Neuronal stem cell (in vitro differentiated cells): ENCODE data around the gene ACTR1A.

Source experiments
- DNase-seq: peaks from one replicate; pipeline ENCODE4 v3.0.0-alpha.2; 2013; ENCODE audit warnings: low spot score
- H2AFZ ChIP-seq: one replicate; pipeline ENCODE4 v1.6.1; 2013; ENCODE audit warnings: mild to moderate bottlenecking, low read length, inconsistent platforms
- H2AK5ac ChIP-seq: 2 replicates; pipeline ENCODE4 v1.6.1; 2013; ENCODE audit warnings: low read depth, mild to moderate bottlenecking, inconsistent platforms, low read length, moderate library complexity, mixed read lengths
- H2BK120ac ChIP-seq: 2 replicates; pipeline ENCODE4 v1.6.1; 2013; ENCODE audit warnings: low read depth, mild to moderate bottlenecking, inconsistent platforms, low read length, moderate library complexity, mixed read lengths
- H2BK12ac ChIP-seq: one replicate; pipeline ENCODE4 v1.6.1; 2013; ENCODE audit warnings: low read length, inconsistent platforms
- H2BK15ac ChIP-seq: 2 replicates; pipeline ENCODE4 v1.6.1; 2013; ENCODE audit warnings: mild to moderate bottlenecking, low read length, inconsistent platforms, mixed read lengths
- H2BK5ac ChIP-seq: one replicate; pipeline ENCODE4 v1.6.1; 2013; ENCODE audit warnings: inconsistent platforms, mild to moderate bottlenecking, low read length, moderate library complexity
- H3K14ac ChIP-seq: one replicate; pipeline ENCODE4 v1.6.1; 2013; ENCODE audit warnings: low read length, inconsistent platforms
- H3K18ac ChIP-seq: 2 replicates; pipeline ENCODE4 v1.6.1; 2013; ENCODE audit warnings: low read length, inconsistent platforms
- H3K23ac ChIP-seq: 2 replicates; pipeline ENCODE4 v1.6.1; 2013; ENCODE audit warnings: low read depth, mild to moderate bottlenecking, mixed read lengths, low read length, inconsistent platforms; ENCODE audit not compliant: poor library complexity
- H3K27ac ChIP-seq: replicated peaks from 3 replicates; pipeline ENCODE4 v1.5.1; 2013; ENCODE audit warnings: low read length, inconsistent platforms
- H3K27me3 ChIP-seq, 3 experiments: 2 replicates each; pipeline ENCODE4 v1.6.1; 2013; ENCODE audit warnings: low read length in 3 of 3, mild to moderate bottlenecking in 2 of 3, inconsistent platforms in 1 of 3, low read depth in 1 of 3, mixed read lengths in 1 of 3, moderate library complexity in 1 of 3; ENCODE audit not compliant: control insufficient read depth in 3 of 3, insufficient read depth in 3 of 3
- H3K36me3 ChIP-seq, 2 donors: replicated peaks in 1 of 2; 2 replicates each; pipeline ENCODE4 v1.6.1; 2013; ENCODE audit warnings: low read length in 2 of 2; ENCODE audit not compliant: control insufficient read depth in 2 of 2, insufficient read depth in 2 of 2
- H3K4ac ChIP-seq: 2 replicates; pipeline ENCODE4 v1.6.1; 2013; ENCODE audit warnings: inconsistent platforms, mild to moderate bottlenecking, low read length, moderate library complexity
- H3K4me1 ChIP-seq, 2 donors: 1 replicate in 1 of 2; 2 replicates in 1 of 2; pipeline ENCODE4 v1.6.1; 2013; ENCODE audit warnings: low read length in 2 of 2, low read depth in 1 of 2; ENCODE audit not compliant: control insufficient read depth in 2 of 2, insufficient read depth in 1 of 2
- H3K4me2 ChIP-seq: one replicate; pipeline ENCODE4 v1.6.1; 2013; ENCODE audit warnings: mild to moderate bottlenecking, low read length, inconsistent platforms; ENCODE audit not compliant: insufficient read depth, poor library complexity, severe bottlenecking
- H3K4me3 ChIP-seq, 2 donors: 2 replicates each; pipeline ENCODE4 v1.5.1; 2013; ENCODE audit warnings: low read length in 2 of 2, mild to moderate bottlenecking in 2 of 2, inconsistent platforms in 1 of 2, moderate library complexity in 1 of 2
- H3K79me1 ChIP-seq: one replicate; pipeline ENCODE4 v1.6.1; 2013; ENCODE audit warnings: low read depth, mild to moderate bottlenecking, inconsistent platforms, low read length, moderate library complexity
- H3K9ac ChIP-seq: one replicate; pipeline ENCODE4 v1.6.1; 2013; ENCODE audit warnings: mild to moderate bottlenecking, low read depth, low read length, inconsistent platforms; ENCODE audit not compliant: poor library complexity
- H3K9me3 ChIP-seq, 2 donors: replicated peaks in 1 of 2; 2 replicates each; pipeline versions ENCODE3 to v1.6.1; 2013; ENCODE audit warnings: low read length in 2 of 2, mild to moderate bottlenecking in 2 of 2, inconsistent platforms in 1 of 2, low read depth in 1 of 2, mixed read lengths in 1 of 2, moderate library complexity in 1 of 2; ENCODE audit not compliant: control insufficient read depth in 2 of 2, insufficient read depth in 1 of 2
- H4K8ac ChIP-seq: one replicate; pipeline ENCODE4 v1.6.1; 2013; ENCODE audit warnings: low read depth, mild to moderate bottlenecking, inconsistent platforms, low read length, moderate library complexity
- H4K91ac ChIP-seq: one replicate; pipeline ENCODE4 v1.6.1; 2013; ENCODE audit warnings: low read length, low read depth, mild to moderate bottlenecking, inconsistent platforms; ENCODE audit not compliant: poor library complexity
- WGBS, 2 donors: extraction: QIAGEN DNeasy Blood & Tissue Kit; methylation state at CpG; one replicate each; pipeline ENCODE4 v1.1.7; 2013; ENCODE audit warnings: missing lambda C conversion rate in 2 of 2, mixed read lengths in 1 of 2; ENCODE audit not compliant: insufficient read length in 2 of 2, insufficient replicate concordance in 1 of 2; ENCODE audit errors: extremely low coverage in 2 of 2; 5-methylcytosine and 5-hydroxymethylcytosine counted together

The ACTR1A gene

DNA sequence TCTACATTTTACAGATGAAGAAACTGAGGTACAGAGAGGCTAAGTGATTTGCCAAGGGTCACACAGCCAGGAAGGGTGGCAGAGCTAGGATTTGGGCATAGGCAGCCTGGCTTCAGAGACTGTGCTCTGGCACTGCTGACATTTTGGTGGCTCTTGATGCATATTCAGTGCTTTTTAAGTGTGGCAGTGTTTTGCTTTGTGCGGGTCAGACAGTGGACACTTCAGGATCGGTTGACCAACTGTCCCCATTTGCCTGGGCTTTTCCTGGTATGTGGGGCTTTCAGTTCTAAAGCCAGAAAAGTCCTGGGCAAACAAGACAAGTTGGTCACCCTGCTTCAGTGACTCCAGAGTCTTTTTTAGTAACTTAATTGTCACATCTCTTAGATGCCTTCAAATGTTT, 36.3 kb upstream of the ACTR1A start:
- no peak overlapping the region for H3K4ac ChIP-seq
- H3K36me3 ChIP-seq = peaks cover 0 to 7% of the 10 kb centered on the region in 2 donors
- no peak overlapping the region for H4K91ac ChIP-seq
- H3K4me3 ChIP-seq = no peak overlapping the region
- H2AFZ ChIP-seq = no peak overlapping the region
- no peaks in the 10 kb centered on the region for H3K27me3 ChIP-seq
- H3K23ac ChIP-seq = no peak overlapping the region
- H3K4me2 ChIP-seq = no peak overlapping the region
- no CpG with 5 or more reads among the region's 2 CpGs for WGBS, 2 donors
- H3K9me3 ChIP-seq = no peaks in the 10 kb centered on the region
- no peak overlapping the region for H2BK15ac ChIP-seq
- no peak for DNase-seq
- H2AK5ac ChIP-seq = no peak overlapping the region
- no peak overlapping the region for H3K14ac ChIP-seq
- H2BK12ac ChIP-seq = no peak overlapping the region
- no peak overlapping the region for H4K8ac ChIP-seq
- no peak overlapping the region for H3K9ac ChIP-seq
- peaks cover 6% of the 10 kb centered on the region for H3K79me1 ChIP-seq
- H3K4me1 ChIP-seq = no peaks in the 10 kb centered on the region
- H2BK120ac ChIP-seq = no peak overlapping the region
- no peak overlapping the region for H2BK5ac ChIP-seq
- no peak overlapping the region for H3K18ac ChIP-seq
- H3K27ac ChIP-seq = no peak overlapping the region

- H3K18ac ChIP-seq = no peak overlapping the region
- no CpG with 5 or more reads among the region's 2 CpGs for WGBS, 2 donors
These were observed 35.4 kb upstream of the ACTR1A start for GRCh38 chr10:102537948-102538347.

GRCh38 chr10:102537367-102537766, 34.9 kb upstream of the ACTR1A start:
- H3K27ac ChIP-seq = no peak overlapping the region
- H3K4ac ChIP-seq = no peak overlapping the region
- no peak for DNase-seq
- H3K27me3 ChIP-seq = no peaks in the 10 kb centered on the region
- H3K9me3 ChIP-seq = no peaks in the 10 kb centered on the region
- no peak overlapping the region for H2AK5ac ChIP-seq
- no peak overlapping the region for H3K4me3 ChIP-seq
- peaks cover 3% of the 10 kb centered on the region for H3K79me1 ChIP-seq
- H2BK15ac ChIP-seq = no peak overlapping the region
- H2BK120ac ChIP-seq = no peak overlapping the region
- no peaks in the 10 kb centered on the region for H3K4me1 ChIP-seq
- H3K23ac ChIP-seq = no peak overlapping the region
- no peak overlapping the region for H4K8ac ChIP-seq
- no peak overlapping the region for H2BK5ac ChIP-seq
- no peak overlapping the region for H3K18ac ChIP-seq
- H2AFZ ChIP-seq = no peak overlapping the region
- no peak overlapping the region for H3K9ac ChIP-seq
- no peak overlapping the region for H4K91ac ChIP-seq
- H3K4me2 ChIP-seq = no peak overlapping the region
- H3K36me3 ChIP-seq = peaks cover 4 to 7% of the 10 kb centered on the region in 2 donors
- H2BK12ac ChIP-seq = no peak overlapping the region
- no peak overlapping the region for H3K14ac ChIP-seq

More at GRCh38 chr10:102537948-102538347, 35.4 kb upstream of the ACTR1A start:
- Histone ChIP-seq H2AK5ac (no peak overlapping the region), H3K27ac (no peak overlapping the region), H2BK5ac (no peak overlapping the region), H2BK120ac (no peak overlapping the region), H4K91ac (no peak overlapping the region), H4K8ac (no peak overlapping the region), H2BK15ac (no peak overlapping the region), H3K4me1 (no peaks in the 10 kb centered on the region), H3K36me3 (peaks cover 2 to 7% of the 10 kb centered on the region in 2 donors), H3K79me1 (peaks cover 6% of the 10 kb centered on the region), H3K9me3 (no peaks in the 10 kb centered on the region), H2BK12ac (no peak overlapping the region), H3K27me3 (no peaks in the 10 kb centered on the region), H3K4me3 (no peak overlapping the region), H3K4ac (no peak overlapping the region), H3K4me2 (no peak overlapping the region), H3K23ac (no peak overlapping the region), H3K14ac (no peak overlapping the region), H2AFZ (no peak overlapping the region), H3K9ac (no peak overlapping the region)
- no peak for DNase-seq

GRCh38 chr10:102535481-102536147, 33.1 kb upstream of the ACTR1A start:
- no CpG with 5 or more reads among the region's 7 CpGs for WGBS, 2 donors
- Histone ChIP-seq H3K4ac (no peak overlapping the region), H2BK15ac (no peak overlapping the region), H2AK5ac (no peak overlapping the region), H3K4me3 (no peak overlapping the region), H3K23ac (no peak overlapping the region), H2BK120ac (no peak overlapping the region), H2BK5ac (no peak overlapping the region), H3K9me3 (no peaks in the 10 kb centered on the region), H3K36me3 (peaks cover 4 to 7% of the 10 kb centered on the region in 2 donors), H3K27ac (no peak overlapping the region), H3K4me1 (no peaks in the 10 kb centered on the region), H3K14ac (no peak overlapping the region), H2BK12ac (no peak overlapping the region), H2AFZ (no peak overlapping the region), H3K4me2 (no peak overlapping the region), H4K91ac (no peak overlapping the region), H3K79me1 (peaks cover 3% of the 10 kb centered on the region), H3K27me3 (no peaks in the 10 kb centered on the region), H4K8ac (no peak overlapping the region), H3K9ac (no peak overlapping the region), H3K18ac (no peak overlapping the region)
- no peak for DNase-seq
